GM21717 (cell line): Measurements from ENCODE around the gene SERBP1.
"Not testable (repeated sequence)": the region's sequence is repeated elsewhere in the genome, so short reads cannot be mapped to it uniquely, and the experiment has no call there.

Source experiments
- ATAC-seq: cut with Tn5 transposase; IDR thresholded peaks from one replicate; pipeline ENCODE4 v1.9.1; 2021; ENCODE audit warnings: mild to moderate bottlenecking, moderate library complexity; ENCODE audit not compliant: unreplicated experiment

The SERBP1 gene

DNA sequence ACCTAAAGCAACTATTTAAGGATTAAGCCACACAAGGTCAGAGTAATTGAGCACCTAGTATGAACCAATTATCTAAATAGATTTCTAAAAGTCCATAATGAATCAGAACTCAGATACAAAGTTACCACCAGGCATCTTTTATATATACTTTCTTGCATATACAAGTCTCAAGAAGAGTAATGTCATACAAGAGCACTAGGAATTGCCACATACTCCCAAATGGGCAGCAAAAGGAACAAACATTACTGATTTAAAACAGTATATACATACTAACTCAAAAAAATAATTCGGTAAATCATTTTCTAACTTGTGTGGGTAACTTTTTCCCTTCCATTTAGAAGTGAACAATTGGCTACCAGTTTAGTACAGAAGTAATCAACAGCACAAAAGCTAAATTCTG, 22.1 kb downstream of the SERBP1 start:
- no peak for ATAC-seq

DNA sequence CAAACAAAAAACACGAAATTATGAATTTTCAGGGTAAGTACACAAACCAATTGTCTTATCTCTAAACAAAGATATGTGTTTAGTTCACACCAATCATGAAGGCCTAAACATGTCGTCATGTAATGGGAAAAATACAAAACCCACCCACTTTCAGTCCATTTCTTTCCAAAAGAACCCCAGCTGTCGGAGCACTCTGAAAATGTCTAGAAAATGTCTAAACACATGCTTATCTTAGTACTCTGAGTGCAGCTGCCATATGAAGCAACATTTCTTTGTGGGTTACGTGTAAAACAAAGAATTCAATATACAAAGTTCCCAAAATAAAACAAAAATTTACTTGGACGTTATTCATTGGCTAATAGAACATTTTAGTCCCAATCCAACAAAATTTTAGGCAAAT, 22.7 kb downstream of the SERBP1 start:
- ATAC-seq = no peak

- no peak for ATAC-seq
Measured at GRCh38 chr1:67405473-67406245, 24.5 kb downstream of the SERBP1 start.

- ATAC-seq = no peak
Measured at GRCh38 chr1:67404212-67404620, 26.0 kb downstream of the SERBP1 start.

- no peak for ATAC-seq
Measured at GRCh38 chr1:67401443-67401842, 28.8 kb downstream of the SERBP1 start.

GRCh38 chr1:67400029-67400786, 30.0 kb downstream of the SERBP1 start:
- ATAC-seq = not testable (repeated sequence)

DNA sequence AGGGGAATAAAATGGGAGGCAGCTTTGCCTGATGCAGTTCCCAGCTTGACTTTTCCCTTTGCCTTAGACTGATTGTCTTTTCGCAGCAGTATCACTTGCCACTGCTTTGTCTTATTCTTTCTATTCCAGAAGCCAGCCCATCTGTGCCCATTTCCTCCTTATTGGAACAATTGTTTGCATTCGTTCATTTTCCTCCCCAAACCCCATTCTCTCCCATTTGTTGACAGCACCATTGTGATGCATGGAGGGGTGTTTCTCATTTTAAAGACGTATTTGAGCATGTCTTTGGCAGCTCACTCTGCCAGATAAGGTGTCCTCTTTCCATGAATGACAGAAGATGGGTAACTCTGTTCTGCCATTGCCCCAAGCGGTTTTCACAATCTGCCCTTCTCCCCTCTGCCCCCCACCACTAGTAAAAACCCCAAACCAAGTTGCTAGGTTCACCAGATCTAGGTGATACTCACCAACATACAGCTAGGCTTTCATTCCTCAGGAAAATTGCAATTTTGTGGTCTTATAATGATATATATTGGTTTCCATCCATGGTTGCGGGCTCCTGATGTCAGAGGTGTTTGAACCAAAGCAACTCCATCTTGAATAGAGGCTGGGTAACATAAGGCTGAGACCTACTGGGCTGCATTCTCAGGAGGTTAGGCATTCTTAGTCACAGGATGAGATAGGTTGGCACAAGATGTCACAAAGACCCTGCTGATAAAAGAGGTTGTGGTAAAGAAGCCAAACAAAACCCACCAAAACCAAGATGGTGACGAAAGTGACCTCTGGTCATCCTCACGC, 30.8 kb downstream of the SERBP1 start:
- ATAC-seq = no peak

DNA sequence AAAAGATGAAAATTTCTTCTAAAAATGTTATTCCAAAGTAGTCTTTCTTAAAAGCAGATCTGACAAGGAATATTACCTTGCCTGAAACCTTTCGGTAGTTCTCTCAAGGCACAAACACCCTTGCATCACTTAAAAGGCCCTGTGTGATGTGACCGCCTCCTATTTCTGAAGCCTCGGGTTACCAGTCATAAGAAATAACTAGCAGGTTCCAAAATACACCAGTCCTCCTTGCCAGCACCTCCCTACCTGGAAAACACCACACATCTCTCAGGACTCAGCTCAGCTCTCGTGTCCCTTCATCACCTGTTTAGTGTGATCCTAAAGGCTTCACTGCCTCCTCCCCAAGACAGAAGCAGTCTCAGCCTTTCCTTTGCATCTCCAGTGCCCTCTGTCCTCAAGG, 35.7 kb downstream of the SERBP1 start:
- ATAC-seq = no peak

- no peak for ATAC-seq
Measured at GRCh38 chr1:67393737-67394136, 36.5 kb downstream of the SERBP1 start.

DNA sequence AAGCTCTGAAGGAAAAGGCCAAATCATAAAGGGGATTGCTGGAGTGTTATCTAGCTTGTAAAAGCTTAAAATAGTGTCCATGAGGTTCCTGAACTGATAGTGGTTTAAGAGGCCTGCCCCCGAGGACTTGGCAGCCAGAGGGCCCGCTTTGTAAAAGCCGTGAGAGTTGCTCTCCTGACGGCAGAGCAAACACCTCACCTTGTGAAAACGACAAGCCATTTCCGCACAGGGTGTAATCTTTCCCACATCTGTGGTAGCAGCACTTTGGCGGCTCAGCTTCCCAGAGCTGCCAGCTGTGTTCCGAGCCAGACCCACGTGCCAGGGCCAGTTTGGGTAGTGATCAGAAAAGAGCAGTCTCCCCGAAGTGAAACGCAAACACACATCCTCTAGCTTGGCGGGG, 37.0 kb downstream of the SERBP1 start:
- ATAC-seq = no peak

DNA sequence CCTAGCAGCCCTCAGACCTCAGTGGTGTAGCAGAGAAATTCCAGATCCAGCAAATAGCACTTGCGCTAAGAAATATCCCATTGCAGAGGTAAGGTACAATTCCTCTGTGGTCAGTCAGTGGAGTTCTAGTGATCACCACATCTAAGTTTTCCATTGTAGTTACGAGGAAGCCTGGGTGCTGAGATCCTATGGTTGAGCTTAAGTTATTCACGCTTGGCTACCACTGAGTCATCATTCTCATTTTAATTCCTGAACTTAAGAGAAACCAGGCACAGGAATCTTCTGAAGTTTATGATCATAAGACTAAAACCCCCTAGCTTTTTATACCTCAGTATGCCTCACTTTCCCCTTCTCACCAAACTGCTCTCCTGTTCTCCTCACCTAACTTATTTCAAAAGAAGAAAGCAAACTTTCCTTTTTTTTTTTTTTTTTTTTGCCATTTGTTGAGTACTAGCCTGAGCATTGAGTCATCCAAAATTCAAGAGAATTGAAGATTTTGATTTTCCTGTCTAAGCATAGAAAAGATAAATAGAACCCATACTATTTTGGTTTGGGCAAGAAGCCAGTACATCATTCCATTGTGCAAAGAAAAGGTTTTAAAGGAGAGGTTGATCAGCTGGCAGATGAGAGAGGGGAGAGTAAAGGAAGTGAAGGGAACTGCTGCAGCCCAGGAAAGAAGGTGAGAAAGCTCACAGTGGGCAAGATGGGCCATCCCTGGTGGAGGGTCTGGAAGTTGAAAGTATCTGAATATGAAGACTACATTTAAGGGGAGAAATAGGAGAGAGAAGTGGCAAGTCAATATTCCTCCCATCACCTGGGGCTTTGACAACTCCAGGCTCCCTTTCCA, 39.9 kb downstream of the SERBP1 start:
- ATAC-seq = no peak

- ATAC-seq = no peak
Measured at GRCh38 chr1:67383999-67384638, 46.1 kb downstream of the SERBP1 start.

GRCh38 chr1:67382292-67382691, 47.9 kb downstream of the SERBP1 start:
- no peak for ATAC-seq

- no peak for ATAC-seq
Measured at GRCh38 chr1:67381154-67381553, 49.0 kb downstream of the SERBP1 start.

- ATAC-seq = no peak
Measured at GRCh38 chr1:67377253-67377652, 52.9 kb downstream of the SERBP1 start.

DNA sequence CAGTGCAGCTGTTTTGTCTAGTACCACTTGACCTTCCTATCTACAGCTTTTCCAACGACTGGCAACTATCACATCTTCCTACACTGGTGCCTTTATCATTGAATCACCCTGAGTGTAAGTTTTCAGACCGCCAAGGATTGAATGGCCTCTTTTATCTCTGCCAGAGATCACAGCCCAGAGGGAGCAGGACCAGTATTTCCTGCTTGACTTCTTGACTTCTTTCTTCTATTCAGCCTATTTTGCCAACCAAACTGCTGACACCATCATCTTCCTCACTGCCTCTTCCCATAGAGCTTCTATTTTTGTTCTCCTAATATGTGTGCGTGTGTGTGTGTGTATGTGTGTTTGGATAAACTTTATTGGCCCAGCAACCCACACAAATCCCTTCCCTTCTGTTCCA, 53.8 kb downstream of the SERBP1 start:
- no peak for ATAC-seq

DNA sequence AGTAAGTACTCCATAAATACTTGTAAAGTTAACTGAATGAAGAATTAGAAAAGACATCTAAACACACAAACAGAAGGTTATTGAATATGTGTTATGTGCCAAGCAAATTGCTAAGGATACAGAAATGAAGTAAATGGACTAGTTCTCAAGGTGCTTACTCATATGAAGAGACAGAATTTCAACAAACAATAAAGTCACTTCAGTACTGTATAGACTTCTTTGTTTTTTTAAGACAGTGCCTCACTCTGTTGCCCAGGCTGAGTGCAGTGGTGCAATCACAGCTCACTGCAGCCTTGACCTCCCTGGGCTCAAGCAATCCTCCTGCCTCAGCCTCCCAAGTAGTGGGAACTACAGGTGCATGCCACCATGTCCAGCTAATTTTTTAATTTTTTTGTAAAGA, 57.3 kb downstream of the SERBP1 start:
- no peak for ATAC-seq

DNA sequence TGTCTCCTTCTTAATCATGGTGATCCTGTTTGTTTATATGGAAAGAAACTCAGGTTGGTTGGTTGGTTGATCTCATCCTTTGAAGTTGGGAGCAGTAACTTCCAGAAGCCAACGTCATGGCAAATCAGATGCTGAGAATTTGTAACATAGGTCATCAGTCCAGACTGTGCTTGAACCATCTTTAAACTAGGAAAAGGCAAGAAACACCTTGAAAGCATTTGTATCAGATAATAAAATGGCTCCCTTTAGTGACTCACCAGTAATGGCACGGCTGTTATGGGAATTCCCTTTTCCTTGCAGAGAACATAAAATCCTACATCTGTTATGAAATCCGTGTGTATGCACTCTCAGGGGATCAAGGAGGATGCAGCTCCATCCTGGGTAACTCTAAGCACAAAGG, 58.1 kb downstream of the SERBP1 start:
- ATAC-seq = no peak

GRCh38 chr1:67371681-67372080, 58.5 kb downstream of the SERBP1 start:
- ATAC-seq = no peak

DNA sequence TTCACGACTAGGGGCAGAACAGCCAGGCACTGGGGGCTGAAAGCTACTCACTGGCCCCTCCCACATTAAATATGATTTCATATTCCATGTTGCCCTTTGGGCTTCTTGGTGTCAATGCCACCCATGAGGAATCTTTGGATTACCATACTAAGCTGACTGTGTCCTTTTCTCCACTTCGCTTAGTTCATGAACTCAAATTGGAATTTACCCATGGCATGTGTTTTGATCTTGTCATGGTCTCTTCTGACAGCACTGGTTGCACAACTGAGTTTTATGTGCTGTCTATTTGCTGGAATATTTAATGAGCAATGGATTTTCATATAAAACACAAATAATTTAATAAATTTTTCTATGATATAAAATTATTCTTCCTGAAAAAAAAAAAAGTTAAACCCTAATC, 59.2 kb downstream of the SERBP1 start:
- no peak for ATAC-seq
